ENCODE data around the gene ASCC1.

- TF ChIP-seq CTCF (IDR thresholded peaks at IDR 0.05) = no peak
- TF ChIP-seq POLR2A (IDR thresholded peaks at IDR 0.05) = no peak
- TF ChIP-seq EP300 (IDR thresholded peaks at IDR 0.05) = no peak
Measured at GRCh38 chr10:72241691-72242252, 25.7 kb upstream of the ASCC1 start.

Measured in gastroesophageal sphincter (tissue), 3 donors.